ENCODE results near the gene IFIT3. TPM values are rescaled to one million over a fixed set of nuclear protein-coding genes. Genes with fewer than 3 reads are reported as not detected.
"Not testable (repeated sequence)": the region's sequence is repeated elsewhere in the genome, so short reads cannot be mapped to it uniquely, and the experiment has no call there.

IFIT3 gene, protein sequence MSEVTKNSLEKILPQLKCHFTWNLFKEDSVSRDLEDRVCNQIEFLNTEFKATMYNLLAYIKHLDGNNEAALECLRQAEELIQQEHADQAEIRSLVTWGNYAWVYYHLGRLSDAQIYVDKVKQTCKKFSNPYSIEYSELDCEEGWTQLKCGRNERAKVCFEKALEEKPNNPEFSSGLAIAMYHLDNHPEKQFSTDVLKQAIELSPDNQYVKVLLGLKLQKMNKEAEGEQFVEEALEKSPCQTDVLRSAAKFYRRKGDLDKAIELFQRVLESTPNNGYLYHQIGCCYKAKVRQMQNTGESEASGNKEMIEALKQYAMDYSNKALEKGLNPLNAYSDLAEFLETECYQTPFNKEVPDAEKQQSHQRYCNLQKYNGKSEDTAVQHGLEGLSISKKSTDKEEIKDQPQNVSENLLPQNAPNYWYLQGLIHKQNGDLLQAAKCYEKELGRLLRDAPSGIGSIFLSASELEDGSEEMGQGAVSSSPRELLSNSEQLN
- total RNA-seq: 10 to 100 TPM in 1 of 2 donors, 1 to 10 TPM in 1; 5.4 to 10.3 TPM
- 19.6 to 51.6 reads per million in 2 donors for total RNA-seq

DNA sequence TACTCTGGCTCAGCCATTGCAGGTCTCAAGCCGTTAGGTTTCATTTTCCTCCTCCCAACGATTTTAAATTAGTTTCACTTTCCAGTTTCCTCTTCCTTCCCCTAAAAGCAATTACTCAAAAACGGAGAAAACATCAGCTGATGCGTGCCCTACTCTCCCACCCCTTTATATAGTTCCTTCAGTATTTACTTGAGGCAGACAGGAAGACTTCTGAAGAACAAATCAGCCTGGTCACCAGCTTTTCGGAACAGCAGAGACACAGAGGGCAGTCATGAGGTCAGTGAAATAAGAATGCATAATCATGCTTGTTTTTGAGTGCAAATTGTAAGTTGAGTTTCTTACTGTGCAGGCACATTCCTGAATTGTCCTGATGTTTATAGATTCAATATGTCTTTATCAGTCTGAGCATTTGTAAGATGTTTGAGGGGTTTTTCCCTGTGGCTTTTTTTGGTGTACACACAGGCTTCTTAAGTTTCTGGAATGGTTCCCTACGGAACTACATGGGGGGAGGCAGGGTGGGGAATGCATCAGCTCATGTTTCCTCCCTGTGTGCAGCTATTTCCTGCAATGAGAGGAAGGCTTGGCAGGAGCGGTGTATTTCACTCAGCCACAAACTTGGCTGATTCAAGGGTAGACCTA is at the start of gene IFIT3:
Gene IFIT3 (plus strand): TSS at position 195 of the 639 bp plus-strand sequence. CDS start 77 bp downstream, at position 272.
- peaks cover 41% of the 10 kb centered on the region for H3K4me1 Mint-ChIP-seq
- ATAC-seq (peak; percentile 50), DNase-seq (no peak)
- H3K36me3 Mint-ChIP-seq (ENCODE audit: low read depth): peaks cover 2% of the 10 kb centered on the region
- H3K9me3 ChIP-seq (ENCODE audit: control insufficient read depth, low read length, poor library complexity, severe bottlenecking): no peaks in the 10 kb centered on the region
- H3K27me3 Mint-ChIP-seq: peaks cover 4% of the 10 kb centered on the region
- peak within 1 kb of the TSS; percentile 96 for H3K4me3 Mint-ChIP-seq
- H3K27ac Mint-ChIP-seq: peak within 1 kb of the TSS; percentile 98

DNA sequence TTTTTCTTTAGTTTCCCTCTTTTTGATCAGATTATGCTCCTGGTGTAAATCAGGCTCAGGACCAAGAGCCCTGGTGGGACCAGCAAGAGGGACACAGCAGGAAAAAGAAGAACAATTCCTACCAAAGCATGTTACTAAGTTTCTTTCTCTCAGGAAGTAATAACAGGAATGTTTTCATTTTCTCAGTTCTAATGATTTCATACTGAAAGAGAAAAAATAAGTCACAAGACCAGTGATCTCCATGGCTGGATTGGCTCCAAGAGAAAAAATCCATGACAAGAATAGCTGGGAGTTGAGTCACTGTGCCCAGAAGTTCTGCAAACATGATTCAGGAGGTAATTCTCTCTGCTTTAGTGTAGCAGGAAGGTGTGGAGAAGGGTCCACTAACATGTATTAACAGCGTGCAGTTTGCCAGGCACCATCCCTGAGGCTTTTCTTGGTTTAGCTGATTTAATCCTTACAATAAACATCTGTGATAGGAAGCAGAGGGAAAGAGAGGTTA is 49.7 kb upstream of the IFIT3 start:
- ATAC-seq: no peak
- no peak overlapping the region for H3K27ac Mint-ChIP-seq
- H3K27me3 Mint-ChIP-seq: peaks cover 20% of the 10 kb centered on the region
- no peaks in the 10 kb centered on the region for H3K4me1 Mint-ChIP-seq
- H3K36me3 Mint-ChIP-seq (ENCODE audit: low read depth): peaks cover 5% of the 10 kb centered on the region
- no peaks in the 10 kb centered on the region for H3K9me3 ChIP-seq (ENCODE audit: control insufficient read depth, low read length, poor library complexity, severe bottlenecking)
- DNase-seq: no peak
- no peak overlapping the region for H3K4me3 Mint-ChIP-seq

GRCh38 chr10:89278900-89279392 is 48.9 kb upstream of the IFIT3 start:
- Mint-ChIP-seq H3K4me1 (no peaks in the 10 kb centered on the region), H3K27ac (no peak overlapping the region), H3K27me3 (peaks cover 20% of the 10 kb centered on the region), H3K4me3 (no peak overlapping the region), H3K36me3 (ENCODE audit: low read depth) (peaks cover 2% of the 10 kb centered on the region)
- H3K9me3 ChIP-seq (ENCODE audit: control insufficient read depth, low read length, poor library complexity, severe bottlenecking): no peaks in the 10 kb centered on the region
- DNase-seq (no peak), ATAC-seq (no peak)

GRCh38 chr10:89279421-89279869 is 48.4 kb upstream of the IFIT3 start:
- Mint-ChIP-seq H3K27me3 (peaks cover 20% of the 10 kb centered on the region), H3K4me1 (no peaks in the 10 kb centered on the region), H3K27ac (no peak overlapping the region), H3K36me3 (ENCODE audit: low read depth) (peaks cover 2% of the 10 kb centered on the region), H3K4me3 (no peak overlapping the region)
- ATAC-seq (no peak), DNase-seq (no peak)
- H3K9me3 ChIP-seq (ENCODE audit: control insufficient read depth, low read length, poor library complexity, severe bottlenecking): no peaks in the 10 kb centered on the region

GRCh38 chr10:89280508-89280907 is 47.3 kb upstream of the IFIT3 start:
- H3K4me3 Mint-ChIP-seq: no peak overlapping the region
- ATAC-seq (no peak), DNase-seq (no peak)
- peaks cover 2% of the 10 kb centered on the region for H3K36me3 Mint-ChIP-seq (ENCODE audit: low read depth)
- no peaks in the 10 kb centered on the region for H3K4me1 Mint-ChIP-seq
- H3K9me3 ChIP-seq (ENCODE audit: control insufficient read depth, low read length, poor library complexity, severe bottlenecking): no peaks in the 10 kb centered on the region
- H3K27me3 Mint-ChIP-seq: peaks cover 12% of the 10 kb centered on the region
- H3K27ac Mint-ChIP-seq: no peak overlapping the region

GRCh38 chr10:89281606-89282395 is 46.0 kb upstream of the IFIT3 start:
- ATAC-seq (no peak), DNase-seq (no peak)
- H3K27ac Mint-ChIP-seq: no peak overlapping the region
- H3K27me3 Mint-ChIP-seq: peaks cover 10% of the 10 kb centered on the region
- H3K4me1 Mint-ChIP-seq: no peaks in the 10 kb centered on the region
- H3K36me3 Mint-ChIP-seq (ENCODE audit: low read depth): peaks cover 2% of the 10 kb centered on the region
- H3K9me3 ChIP-seq (ENCODE audit: control insufficient read depth, low read length, poor library complexity, severe bottlenecking): no peaks in the 10 kb centered on the region
- no peak overlapping the region for H3K4me3 Mint-ChIP-seq

DNA sequence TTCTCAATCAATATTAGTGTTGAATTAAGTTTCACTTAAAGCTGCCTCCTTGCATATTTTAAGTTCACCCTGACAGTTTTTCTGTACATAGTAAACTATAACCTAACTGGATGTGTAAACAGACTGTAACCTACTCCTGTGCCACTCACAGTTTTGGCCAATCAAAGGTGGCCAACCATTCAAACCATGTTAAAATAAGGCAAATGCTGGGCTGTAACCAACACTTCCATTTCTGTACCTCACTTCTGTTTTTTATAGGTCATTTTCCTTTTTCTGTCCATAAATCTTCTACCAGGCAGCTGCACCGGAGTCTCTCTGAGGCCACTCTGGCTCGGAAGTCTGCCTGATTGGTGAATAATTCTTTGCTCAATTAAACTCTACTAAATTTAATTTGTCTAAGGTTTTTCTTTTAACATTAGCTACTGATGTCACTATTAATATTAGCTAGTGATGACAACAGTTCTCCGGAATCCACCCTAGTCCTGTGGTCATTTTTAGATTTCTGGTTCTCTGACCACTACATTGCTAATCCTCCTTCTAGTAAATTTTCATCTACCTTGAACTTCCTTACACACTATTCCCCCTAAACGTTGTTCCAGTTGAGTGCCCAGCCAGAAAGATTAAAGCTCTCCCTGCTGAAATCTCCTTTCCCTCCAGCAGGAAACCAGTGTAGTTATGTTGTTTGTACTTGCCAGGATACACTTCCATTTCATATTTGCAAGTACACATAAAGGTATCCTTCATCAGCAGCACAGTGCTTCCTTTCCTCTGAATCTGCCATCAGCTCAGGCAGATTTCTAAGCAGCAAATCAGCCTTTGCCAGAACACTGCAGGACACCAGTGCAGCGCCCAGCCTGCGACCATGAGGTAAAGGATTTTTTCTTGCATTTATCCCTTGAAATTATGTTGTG is 44.5 kb upstream of the IFIT3 start:
- ATAC-seq: no peak

DNA sequence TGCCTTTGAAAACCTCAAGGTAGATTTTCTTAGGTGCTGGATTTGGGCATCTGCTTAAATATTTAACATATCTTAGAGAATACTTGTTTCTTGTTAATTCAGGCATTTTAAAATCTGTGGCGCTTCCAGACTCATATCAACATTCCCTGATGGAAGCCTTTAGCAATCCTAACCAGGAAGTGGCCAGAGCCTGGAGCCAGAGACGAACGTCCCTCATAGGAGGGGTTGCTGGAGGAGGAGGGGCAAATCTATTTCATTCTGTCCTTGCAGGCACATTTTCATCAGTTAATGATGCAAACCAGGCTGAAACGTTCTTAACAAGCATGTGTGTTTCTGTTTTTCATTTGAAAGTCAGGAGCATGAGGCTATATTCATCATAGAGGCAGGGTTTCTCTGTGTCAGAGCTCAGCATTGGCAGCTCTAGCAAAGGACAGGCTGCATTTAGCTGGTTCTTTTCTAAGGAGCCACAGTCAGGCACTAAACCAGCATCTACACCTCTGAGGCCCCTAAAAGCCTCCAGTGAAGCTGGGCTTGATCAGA is 43.8 kb upstream of the IFIT3 start:
- Mint-ChIP-seq H3K4me3 (no peak overlapping the region), H3K4me1 (no peaks in the 10 kb centered on the region), H3K27me3 (no peaks in the 10 kb centered on the region), H3K36me3 (ENCODE audit: low read depth) (peaks cover 2% of the 10 kb centered on the region), H3K27ac (no peak overlapping the region)
- DNase-seq (no peak), ATAC-seq (no peak)
- H3K9me3 ChIP-seq (ENCODE audit: control insufficient read depth, low read length, poor library complexity, severe bottlenecking): no peaks in the 10 kb centered on the region

More for the DNA sequence above, 44.5 kb upstream of the IFIT3 start:
- Mint-ChIP-seq H3K4me3 (no peak overlapping the region), H3K36me3 (ENCODE audit: low read depth) (peaks cover 2% of the 10 kb centered on the region), H3K4me1 (no peaks in the 10 kb centered on the region), H3K27ac (no peak overlapping the region), H3K27me3 (no peaks in the 10 kb centered on the region)
- H3K9me3 ChIP-seq (ENCODE audit: control insufficient read depth, low read length, poor library complexity, severe bottlenecking): no peaks in the 10 kb centered on the region
- DNase-seq: no peak

GRCh38 chr10:89284711-89285110 is 43.1 kb upstream of the IFIT3 start:
- not testable (repeated sequence) for H3K4me3 Mint-ChIP-seq; ATAC-seq; DNase-seq; H3K27me3 Mint-ChIP-seq; H3K27ac Mint-ChIP-seq; H3K9me3 ChIP-seq (ENCODE audit: control insufficient read depth, low read length, poor library complexity, severe bottlenecking); H3K36me3 Mint-ChIP-seq (ENCODE audit: low read depth); H3K4me1 Mint-ChIP-seq

GRCh38 chr10:89285303-89285702 is 42.5 kb upstream of the IFIT3 start:
- H3K4me3 Mint-ChIP-seq; DNase-seq; ATAC-seq; H3K9me3 ChIP-seq (ENCODE audit: control insufficient read depth, low read length, poor library complexity, severe bottlenecking); H3K36me3 Mint-ChIP-seq (ENCODE audit: low read depth); H3K27ac Mint-ChIP-seq; H3K27me3 Mint-ChIP-seq; H3K4me1 Mint-ChIP-seq: not testable (repeated sequence)

- Mint-ChIP-seq H3K27me3 (no peaks in the 10 kb centered on the region), H3K27ac (no peak overlapping the region), H3K4me1 (peaks cover 4% of the 10 kb centered on the region), H3K36me3 (ENCODE audit: low read depth) (no peaks in the 10 kb centered on the region), H3K4me3 (no peak overlapping the region)
- DNase-seq (no peak), ATAC-seq (no peak)
- H3K9me3 ChIP-seq (ENCODE audit: control insufficient read depth, low read length, poor library complexity, severe bottlenecking): no peaks in the 10 kb centered on the region
Measured at GRCh38 chr10:89294721-89295239, 33.0 kb upstream of the IFIT3 start.

DNA sequence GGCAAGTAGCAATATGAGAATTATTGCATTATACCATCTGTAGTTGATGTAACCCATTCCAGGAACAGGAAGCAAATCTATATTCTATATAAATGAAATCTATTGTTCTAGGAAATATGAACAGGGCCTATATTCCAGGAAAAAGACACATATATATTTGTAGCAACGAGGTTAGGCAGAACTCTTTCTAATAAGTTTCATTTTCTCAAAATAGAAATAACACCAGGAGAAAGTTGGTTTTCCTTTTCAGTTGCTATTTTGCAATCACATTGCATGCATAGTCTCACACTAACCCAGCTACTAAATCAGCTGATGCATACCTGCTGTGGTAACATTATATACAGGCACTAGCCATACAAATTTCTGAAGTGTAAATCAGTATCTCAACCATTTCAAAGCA is 32.2 kb upstream of the IFIT3 start:
- H3K27me3 Mint-ChIP-seq: no peaks in the 10 kb centered on the region
- H3K4me3 Mint-ChIP-seq: no peak overlapping the region
- no peaks in the 10 kb centered on the region for H3K9me3 ChIP-seq (ENCODE audit: control insufficient read depth, low read length, poor library complexity, severe bottlenecking)
- no peak overlapping the region for H3K27ac Mint-ChIP-seq
- DNase-seq (no peak), ATAC-seq (no peak)
- no peaks in the 10 kb centered on the region for H3K36me3 Mint-ChIP-seq (ENCODE audit: low read depth)
- peaks cover 4% of the 10 kb centered on the region for H3K4me1 Mint-ChIP-seq
